AML-193 (cell line): ENCODE measurements around the gene ADGRG6.
"Not testable (repeated sequence)": the region's sequence is repeated elsewhere in the genome, so short reads cannot be mapped to it uniquely, and the experiment has no call there.

Experiments used
- DNase-seq, 2 experiments: peaks; one replicate each; lab custom pipeline; 2025; lab: John Stamatoyannopoulos, UW

ADGRG6 gene

DNA sequence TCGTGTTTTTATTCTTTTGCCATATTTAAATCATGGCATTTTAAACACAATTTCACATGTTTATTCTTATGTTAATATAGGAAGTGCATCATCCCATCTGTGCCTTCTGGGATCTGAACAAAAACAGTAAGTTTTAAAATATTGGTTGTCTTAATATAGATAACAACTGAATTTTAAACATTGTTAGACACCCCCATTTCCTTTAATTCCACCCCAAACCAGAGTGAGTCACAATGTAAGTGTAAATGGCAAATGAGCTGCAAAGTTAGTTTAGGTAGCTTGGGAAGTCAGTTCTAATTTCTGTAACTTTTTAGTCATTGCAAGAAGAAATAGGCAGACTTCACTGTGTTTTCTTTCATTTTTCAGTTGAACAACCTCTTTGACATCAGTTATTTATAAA is 108.0 kb downstream of the ADGRG6 start:
- no peak for DNase-seq

DNA sequence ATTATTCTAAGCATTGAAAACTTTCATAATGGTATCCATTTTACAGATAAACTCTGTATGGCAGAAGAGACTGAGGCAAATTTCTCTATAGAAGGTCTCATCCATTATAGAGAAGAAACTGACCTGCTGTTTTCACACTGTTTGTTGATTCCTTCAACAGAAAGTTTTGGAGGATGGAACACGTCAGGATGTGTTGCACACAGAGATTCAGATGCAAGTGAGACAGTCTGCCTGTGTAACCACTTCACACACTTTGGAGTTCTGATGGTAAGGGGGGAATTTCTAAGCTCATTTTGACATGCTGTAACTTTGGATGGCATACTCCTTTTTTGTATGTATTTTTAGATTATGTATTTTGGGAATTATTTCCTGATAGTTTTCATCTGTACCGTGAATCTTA is 109.3 kb downstream of the ADGRG6 start:
- DNase-seq = no peak

DNA sequence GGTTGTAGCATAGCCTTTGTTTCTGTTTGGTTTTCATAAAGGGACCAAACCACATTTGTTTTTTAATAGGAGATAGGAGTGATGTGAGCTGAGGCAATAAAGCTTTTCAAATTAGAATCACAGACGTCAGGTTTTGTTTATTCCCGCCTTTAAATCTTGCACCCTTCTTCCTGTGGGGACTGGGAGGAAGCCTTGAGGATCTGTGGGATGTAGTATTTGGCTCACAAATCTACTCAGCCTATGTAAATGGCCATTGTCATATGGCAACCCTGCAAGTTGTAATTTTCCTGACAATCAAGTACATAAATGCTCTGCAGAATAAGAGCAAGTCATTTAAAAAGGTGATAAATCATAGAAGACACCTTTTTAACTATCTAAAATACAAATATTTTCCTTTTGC is 110.4 kb downstream of the ADGRG6 start:
- no peak for DNase-seq

DNA sequence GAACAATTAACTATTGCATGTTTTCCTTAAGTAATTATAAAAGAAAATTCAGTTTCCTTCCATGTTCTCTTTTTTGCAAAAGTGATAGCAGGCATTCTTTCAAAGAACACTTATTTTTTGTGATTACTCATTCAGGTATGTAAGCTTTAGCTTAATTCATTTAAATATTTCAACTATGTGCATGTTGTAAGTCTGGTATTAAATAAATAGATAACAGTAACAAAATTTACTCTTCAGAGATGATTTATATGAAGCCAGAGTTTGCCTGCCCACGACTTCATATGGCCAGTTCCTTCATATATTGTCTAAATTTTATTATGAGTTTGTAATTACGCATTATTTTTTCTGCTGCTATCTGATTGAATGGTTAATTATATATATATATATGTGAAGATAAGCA is 110.9 kb downstream of the ADGRG6 start:
- no peak for DNase-seq

DNA sequence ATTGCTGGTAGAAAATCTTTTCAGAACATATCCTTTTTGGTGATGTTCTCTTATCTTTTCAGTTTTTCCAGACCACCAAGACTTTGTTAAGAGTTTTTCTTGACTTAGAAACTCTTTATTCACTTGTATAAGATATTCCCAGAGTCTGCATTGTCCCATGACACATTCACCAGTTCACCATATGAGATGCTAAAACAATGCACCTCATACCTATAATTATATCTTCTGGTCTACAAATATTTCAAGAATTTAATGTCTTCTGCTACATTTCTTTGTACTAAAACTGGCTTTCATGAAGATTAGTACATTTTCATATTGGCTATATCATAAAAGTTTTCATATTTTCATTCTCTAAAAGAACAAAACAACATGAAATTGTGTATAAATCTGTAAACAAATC is 111.3 kb downstream of the ADGRG6 start:
- no peak for DNase-seq

DNA sequence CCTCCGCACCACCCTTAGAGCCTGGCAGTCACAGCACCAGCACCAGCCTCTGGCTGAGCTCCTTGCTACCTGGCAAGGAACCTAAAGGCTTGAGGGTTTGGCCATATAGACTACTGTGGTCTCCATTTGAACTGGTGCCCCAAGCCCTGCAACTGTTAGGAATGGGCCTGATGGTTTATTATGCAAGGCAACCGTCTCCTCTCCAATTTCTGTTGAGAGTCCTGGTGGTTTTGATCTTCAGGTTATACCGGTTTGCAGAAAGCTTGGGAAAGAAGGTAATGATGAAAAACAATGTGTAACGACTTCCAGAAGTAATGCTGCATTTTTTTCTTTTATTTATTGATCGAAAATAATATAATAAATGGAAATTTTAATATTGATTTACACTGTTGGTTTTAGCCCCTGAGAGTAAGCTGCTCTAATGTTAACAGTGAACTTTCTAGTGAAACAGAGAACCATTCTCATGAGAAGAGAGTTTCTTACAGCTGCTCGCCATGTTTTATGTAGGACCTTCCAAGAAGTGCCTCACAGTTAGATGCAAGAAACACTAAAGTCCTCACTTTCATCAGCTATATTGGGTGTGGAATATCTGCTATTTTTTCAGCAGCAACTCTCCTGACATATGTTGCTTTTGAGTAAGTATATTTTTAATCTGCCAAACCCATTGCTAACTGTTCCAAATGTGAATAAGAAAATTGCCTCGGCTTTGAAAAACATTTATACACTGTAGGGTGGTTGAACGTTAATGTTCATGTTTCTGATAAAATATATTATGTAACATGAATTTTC is 112.8 kb downstream of the ADGRG6 start:
- DNase-seq = no peak

DNA sequence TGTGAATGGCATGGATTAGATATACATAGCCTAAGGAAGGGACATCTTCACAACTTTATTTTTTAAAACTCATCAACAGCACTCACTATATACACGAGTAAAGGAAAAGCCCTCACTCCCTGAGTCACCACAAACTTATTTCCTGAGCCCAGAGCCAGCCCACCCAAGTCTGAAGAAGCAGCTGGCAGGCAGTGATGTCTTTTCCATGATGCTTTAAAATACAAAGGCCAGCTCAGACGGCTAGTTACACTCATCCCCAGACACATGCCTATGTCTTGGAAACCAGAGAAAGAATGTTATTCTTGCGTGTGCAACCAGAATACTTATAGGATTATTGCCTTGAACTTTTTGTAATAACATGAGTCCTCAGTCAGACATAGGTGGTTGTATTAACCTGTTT is 114.4 kb downstream of the ADGRG6 start:
- DNase-seq = no peak

DNA sequence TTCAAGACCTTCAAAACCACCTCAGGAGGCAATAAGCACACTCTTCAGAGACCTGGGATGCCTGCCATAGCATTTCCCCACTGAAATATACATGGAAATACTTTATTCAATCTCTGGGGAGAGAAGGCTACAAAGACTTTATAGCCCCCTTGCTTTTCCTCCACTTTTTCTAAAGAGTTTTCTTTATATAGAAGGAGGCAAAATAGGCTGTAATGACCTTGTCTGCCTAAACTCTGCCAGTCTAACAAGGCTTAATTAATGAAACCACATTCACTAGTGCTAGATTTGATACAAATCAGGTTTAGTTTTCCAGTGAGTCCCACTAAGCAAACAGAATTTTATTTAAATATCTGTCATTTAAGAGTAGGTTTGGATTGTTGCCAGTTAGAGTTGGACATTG is 114.9 kb downstream of the ADGRG6 start:
- DNase-seq = no peak

DNA sequence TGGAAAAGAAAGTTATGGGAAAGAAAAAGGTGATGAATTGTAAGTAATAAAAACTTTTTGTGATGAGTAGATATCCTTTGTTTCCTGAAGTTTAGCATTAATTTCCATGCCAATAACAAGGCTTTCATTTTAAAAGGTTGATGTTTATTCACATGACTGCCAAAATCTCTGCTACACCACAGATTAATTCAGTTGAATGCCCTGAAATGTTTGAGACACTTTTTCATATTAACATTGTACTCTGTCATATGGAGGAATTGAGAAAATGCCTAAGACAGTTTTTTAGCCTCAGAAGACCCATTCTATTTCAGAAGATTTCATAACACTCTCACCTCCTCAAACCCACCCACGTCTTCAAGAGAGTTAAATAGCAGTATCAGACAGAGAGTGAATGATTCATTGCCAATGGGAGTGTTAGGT is 115.5 kb downstream of the ADGRG6 start:
- DNase-seq = no peak

DNA sequence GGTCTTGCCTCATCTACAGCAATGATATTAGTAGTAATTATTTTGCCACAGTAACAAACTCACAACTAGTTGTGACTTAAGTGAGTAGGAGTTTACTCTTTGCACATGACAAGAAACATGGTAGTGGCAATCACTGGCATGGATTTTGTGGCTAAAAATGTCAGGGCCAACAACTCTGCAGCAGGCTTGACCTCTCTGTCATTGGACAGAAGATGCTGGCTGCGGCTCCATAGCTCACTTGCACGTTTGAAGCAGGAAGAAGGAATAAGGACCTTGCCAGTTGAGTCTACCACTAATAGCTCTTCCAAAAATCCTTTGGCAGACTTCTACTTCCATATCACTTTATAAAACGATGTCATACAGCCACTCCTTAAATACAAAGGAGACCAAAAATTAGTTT is 117.3 kb downstream of the ADGRG6 start:
- no peak for DNase-seq

DNA sequence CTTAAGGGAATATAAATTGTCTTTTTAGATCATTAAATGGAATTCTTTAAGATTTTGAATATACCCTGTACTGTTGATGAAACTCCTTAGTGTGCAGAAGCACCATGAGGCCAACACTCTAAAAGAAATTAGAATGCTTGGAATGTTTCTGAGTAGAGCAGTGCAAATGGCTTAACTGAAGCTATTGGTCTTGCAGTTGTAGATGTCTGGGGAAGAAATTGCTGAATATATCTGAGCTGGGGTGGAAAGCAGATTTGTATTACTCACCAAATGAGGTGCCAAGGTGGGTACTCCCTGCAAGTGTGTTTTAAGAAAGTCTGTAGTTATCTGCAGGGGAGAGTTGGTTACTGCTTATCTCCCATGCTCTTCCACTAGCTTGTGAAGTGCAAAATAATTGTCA is 119.0 kb downstream of the ADGRG6 start:
- no peak for DNase-seq

DNA sequence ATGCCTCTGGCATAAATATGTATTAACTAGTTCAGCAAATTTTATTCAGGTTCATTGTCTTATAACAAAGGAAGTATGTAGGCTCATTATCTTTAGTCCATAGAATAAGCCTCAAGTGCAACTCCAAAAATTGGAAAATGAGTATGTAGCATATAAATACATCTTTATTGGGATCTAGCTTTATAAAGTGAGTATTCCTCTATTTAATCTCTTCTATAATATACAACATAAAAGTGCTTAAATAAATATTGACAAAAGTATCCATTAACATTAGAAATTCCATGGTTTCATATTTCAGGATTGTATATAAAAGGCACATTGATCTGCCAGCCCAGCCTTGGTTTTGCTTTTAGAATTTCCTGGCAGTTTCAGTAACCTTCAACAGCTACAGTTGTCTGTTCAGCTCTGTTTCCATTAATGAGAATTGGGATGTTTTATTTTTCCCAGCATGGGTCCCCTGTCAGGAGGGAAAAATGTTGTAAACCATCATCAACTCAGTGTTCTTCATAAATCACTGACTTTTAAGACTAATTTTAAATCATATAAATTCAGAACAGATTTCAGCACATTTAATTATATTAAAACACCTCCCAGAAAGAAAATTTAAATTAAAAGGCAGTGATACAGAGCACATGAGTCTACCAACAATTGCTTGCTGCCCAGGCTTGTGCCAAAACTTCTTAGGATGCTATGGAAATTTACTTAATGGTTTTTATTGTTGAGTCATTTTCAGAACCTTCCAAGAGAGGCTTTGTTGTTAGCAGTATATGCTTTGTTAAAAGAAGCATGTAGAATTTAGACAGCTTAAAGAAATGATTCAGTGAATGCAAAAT is 119.7 kb downstream of the ADGRG6 start:
- DNase-seq = no peak

DNA sequence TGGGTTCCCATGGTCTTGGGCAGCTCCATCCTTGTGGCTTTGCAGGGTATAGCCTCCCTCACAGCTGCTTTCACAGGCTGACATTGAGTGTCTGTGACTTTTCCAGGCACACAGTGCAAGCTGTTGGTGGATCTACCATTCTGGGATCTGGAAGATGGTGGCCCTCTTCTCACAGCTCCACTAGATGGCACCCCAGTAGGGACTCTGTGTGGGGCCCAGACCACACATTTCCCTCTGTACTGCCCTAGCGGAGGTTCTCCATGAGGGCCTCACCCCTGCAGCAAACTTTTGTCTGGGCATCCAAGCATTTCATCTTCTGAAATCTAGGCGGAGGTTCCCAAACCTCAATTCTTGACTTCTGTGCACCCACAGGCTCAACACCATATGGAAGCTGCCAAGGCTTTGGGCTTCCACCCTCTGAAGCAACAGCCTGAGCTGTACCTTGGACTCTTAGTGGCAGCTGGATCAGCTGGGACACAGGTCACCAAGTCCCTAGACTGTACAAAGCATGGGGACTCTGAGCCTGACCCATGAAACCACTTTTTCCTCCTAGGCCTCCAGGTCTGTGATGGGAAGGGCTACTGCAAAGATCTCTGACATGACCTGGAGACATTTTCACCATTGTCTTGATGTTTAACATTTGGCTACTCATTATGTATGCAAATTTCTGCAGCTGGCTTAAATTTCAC is 124.8 kb downstream of the ADGRG6 start:
- DNase-seq = not testable (repeated sequence)

DNA sequence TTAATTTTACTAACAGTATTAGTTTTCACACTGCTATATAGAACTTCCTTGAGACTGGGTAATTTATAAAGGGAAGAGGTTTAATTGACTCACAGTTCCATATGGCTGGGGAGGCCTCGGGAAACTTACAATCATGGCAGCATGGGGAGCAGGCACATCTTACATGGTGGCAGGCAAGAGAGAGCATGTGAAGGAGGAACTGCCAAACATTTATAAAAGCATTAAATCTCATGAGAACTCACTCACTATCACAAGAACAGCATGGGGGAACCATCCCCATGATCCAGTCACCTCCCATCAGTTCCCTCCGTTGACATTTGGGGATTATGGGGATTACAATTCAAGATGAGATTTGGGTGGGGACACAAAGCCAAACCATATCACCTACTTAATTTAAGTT is 126.7 kb downstream of the ADGRG6 start:
- DNase-seq = not testable (repeated sequence)

DNA sequence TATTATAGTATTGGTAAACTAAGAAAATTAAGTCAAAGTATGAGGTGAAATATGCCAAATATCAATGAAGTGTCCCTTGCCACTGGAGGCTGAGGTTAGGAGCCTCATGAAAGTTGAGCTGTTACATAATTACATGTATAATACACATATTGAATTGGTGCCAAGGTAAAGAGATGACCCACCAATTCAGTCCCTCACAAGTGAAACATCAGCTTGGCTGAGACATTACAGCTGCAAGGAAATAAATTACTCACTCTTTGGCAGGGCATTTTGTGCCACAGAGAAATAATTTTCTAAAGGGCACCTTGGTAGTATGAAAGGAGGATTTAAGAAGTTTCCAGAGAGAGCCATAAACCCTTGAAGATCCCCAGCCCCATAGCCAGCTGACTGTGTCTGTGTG is 127.4 kb downstream of the ADGRG6 start:
- no peak for DNase-seq

DNA sequence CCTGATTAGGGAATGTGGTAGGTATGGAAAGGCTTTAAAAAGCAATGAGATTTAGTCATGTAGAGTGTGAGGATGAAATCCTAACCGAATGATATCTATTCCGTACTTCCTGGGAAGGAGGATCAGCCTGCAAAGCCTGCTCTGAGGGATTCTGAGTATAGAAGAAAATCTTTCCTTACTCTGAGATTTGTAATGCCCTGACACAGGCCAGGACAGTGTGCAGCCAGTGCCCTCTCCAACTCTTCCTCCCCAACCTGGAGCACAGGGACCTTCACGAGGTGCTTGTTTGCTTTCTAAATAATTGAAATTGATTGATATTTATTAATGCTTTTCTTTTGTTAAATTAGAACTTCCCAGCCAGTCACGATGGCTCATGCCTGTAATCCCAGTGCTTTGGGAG is 131.6 kb downstream of the ADGRG6 start:
- no peak for DNase-seq

DNA sequence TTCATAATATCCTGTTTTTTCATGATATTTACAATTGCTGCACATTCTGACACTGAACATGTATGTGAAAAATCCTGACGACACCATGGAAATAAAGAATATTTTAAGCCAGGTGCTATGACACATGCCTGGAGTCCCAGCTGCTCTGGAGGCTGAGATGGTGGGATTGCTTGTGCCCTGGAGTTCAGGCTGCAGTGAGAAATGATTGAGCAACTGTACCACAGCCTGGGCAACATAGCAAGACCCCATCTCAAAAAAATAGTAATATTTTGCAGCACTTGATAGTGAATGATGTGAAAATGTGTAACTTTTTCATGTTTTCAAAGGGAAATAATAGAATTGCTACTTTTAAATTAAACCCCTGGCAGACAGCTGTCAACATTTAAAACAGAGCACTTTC is 137.1 kb downstream of the ADGRG6 start:
- no peak for DNase-seq

DNA sequence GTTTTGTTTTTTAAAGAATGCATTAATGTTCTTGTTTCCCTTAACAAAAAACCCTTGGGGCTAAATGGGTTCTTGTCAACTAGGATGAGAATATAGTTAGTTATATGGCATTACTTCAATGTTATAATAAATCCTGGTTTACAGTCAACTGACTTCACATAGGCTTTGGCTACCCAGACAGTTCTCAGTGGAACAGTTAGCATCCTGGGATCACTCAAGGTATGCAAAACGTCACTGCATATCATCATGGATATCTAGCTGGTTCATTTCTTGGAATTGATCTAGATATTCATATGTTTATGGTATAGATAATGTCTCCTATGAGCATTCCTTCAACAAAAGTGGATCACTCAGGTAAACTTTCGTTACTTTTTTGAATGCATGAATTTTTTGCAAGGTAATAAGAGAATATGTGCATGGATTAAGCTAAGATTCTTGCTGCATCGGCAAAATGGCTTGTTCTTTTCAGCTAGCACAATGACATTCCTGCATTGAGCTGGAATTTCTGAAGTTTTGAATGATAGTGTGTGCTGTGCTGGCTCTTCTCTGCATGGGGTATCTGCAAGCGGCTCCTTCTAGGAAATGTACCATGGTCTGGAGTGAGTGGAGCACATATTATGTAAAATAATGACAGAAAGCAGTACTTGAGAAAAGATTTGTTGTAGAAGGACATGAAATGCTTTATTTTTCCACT is 138.9 kb downstream of the ADGRG6 start:
- no peak for DNase-seq

DNA sequence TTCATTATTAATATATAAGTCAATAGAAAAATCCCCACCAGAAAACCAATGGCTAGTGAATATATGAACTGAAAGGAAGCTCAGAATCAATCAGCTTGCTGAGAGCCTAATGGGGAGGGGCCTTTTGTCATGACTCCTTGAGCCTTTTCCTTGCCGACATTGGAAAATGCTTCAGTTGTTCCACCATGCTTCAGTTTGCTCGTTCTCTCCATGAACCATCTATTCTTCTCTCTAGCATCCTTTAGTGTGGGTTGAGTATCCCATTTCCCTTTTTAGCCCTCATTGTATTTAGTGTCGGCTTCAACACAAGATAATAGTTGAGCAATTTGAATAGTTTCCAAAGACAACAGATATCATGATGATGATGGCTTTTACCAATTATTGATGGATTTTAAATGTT is 139.9 kb downstream of the ADGRG6 start:
- no peak for DNase-seq

DNA sequence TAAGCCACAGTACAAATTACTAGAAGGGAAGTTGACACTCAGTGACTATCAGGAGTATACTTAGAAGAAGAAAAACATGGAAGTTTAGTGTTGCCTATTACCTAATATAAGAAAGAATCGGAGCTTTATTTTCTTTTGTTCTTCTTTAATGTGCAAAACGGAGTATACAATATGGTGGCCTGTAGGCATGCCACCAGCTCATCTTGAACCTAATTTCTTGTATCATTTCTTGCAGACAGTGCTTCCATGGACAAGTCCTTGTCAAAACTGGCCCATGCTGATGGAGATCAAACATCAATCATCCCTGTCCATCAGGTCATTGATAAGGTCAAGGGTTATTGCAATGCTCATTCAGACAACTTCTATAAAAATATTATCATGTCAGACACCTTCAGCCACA is 141.3 kb downstream of the ADGRG6 start:
- DNase-seq = no peak

DNA sequence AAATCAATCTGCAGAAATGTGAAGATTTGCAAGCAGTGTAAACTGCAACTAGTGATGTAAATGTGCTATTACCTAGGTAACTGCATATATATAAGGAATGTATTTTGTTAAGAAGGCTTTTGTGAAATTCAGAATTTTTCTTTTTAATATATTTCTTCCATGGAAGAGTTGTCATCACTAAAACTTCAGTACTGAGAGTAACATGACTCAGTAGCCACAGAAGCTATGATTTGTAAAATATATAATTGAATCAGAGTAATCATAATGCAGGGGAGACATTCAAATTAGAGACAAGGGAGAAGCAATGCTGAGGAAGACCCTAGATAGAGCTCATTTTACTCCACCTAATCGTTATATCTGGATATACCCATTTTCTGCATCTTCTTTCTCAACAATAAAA is 141.7 kb downstream of the ADGRG6 start:
- DNase-seq = no peak

DNA sequence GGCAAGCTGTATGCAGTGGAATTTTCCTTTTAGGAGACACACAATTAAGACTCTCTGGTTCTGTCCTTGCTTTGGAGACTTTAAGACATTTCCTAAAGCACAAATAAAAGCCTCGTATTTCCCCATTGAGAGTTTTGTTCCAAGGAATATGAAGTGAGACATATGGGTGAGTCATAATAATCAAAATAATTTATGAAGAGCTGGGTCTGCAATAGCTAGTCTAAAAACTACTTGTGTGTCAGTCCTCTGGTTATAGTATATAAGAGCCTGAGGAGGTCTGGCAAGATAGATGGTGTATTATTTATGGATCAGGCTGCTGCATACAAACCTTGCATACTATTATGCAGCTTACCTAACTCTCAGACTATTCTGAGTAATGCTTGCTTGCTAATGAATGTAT is 142.6 kb downstream of the ADGRG6 start:
- no peak for DNase-seq
